B cell (primary cell): ENCODE results near the gene DNHD1. TPM values are rescaled to one million over a fixed set of nuclear protein-coding genes. Genes with fewer than 3 reads are reported as not detected.

Experiments used
- ATAC-seq: fragments of 200-7000 bp; cut with Tn5 transposase; one replicate; pipeline ENCODE4 v1.10.0; 2021; ENCODE audit warnings: low read depth, mild to moderate bottlenecking, moderate number of reproducible peaks, moderate library complexity
- CTCF ChIA-PET: fragments of 350-600 bp; sonication (Branson Sonifier 250); formaldehyde crosslinking; loops from one replicate; lab custom pipeline; 2021; ENCODE audit warnings: antibody characterized with exemption, inconsistent platforms; lab: Charles Lee
- POLR2A ChIA-PET: fragments of 350-600 bp; sonication (Branson Sonifier 250); formaldehyde crosslinking; loops from one replicate; lab custom pipeline; 2021; ENCODE audit warnings: antibody characterized with exemption; lab: Charles Lee
- DNase-seq: peaks from one replicate; pipeline ENCODE4 v3.0.0; 2013
- H2AFZ ChIP-seq: 2 replicates; pipeline ENCODE4 v1.6.1; 2012; ENCODE audit warnings: mild to moderate bottlenecking, low read depth, low read length; ENCODE audit not compliant: insufficient read depth, poor library complexity, severe bottlenecking
- H3K27ac ChIP-seq, 2 donors: 1 replicate in 1 of 2; 2 replicates in 1 of 2; pipeline ENCODE4 v1.5.1; 2012 to 2013; ENCODE audit warnings: low read length in 2 of 2, mild to moderate bottlenecking in 2 of 2, moderate library complexity in 1 of 2
- H3K27me3 ChIP-seq, 4 experiments: fragments of 200-600 bp in 1 of 4; sonication (generic) in 1 of 4; replicated peaks in 1 of 4; 1 replicate in 2 of 4; 2 replicates in 2 of 4; pipeline versions ENCODE4 v1.6.1 to v1.7.0; 2013 to 2016; ENCODE audit warnings: low read length in 3 of 4, mild to moderate bottlenecking in 2 of 4, mixed read lengths in 1 of 4, moderate library complexity in 1 of 4; ENCODE audit not compliant: insufficient read depth in 4 of 4, control insufficient read depth in 3 of 4; ENCODE audit errors: control extremely low read depth in 1 of 4
- H3K36me3 ChIP-seq, 2 experiments: replicated peaks in 1 of 2; 1 replicate in 1 of 2; 2 replicates in 1 of 2; pipeline versions ENCODE4 v1.6.1 to v1.7.1; 2013; ENCODE audit warnings: low read length in 1 of 2; ENCODE audit not compliant: insufficient read depth in 2 of 2, control insufficient read depth in 1 of 2; ENCODE audit errors: control extremely low read depth in 1 of 2, extremely low read depth in 1 of 2
- H3K4me1 ChIP-seq, 2 donors: fragments of 200-600 bp in 1 of 2; sonication (generic) in 1 of 2; 1 replicate in 1 of 2; 2 replicates in 1 of 2; pipeline versions ENCODE4 v1.5.1 to v1.6.1; 2013 to 2017; ENCODE audit warnings: low read length in 2 of 2; ENCODE audit not compliant: control insufficient read depth in 2 of 2, insufficient read depth in 2 of 2
- H3K4me2 ChIP-seq: replicated peaks from 2 replicates; pipeline ENCODE3; 2012; ENCODE audit warnings: mild to moderate bottlenecking, low read depth, low read length; ENCODE audit not compliant: poor library complexity, severe bottlenecking
- H3K4me3 ChIP-seq, 5 experiments: fragments of 200-600 bp in 1 of 5; sonication (generic) in 1 of 5; 1 replicate in 3 of 5; 2 replicates in 2 of 5; pipeline versions ENCODE4 v1.5.1 to v1.7.0; 2011 to 2016; ENCODE audit warnings: low read length in 4 of 5, mild to moderate bottlenecking in 4 of 5, low read depth in 2 of 5, control low read depth in 1 of 5, moderate library complexity in 1 of 5; ENCODE audit not compliant: insufficient read depth in 1 of 5; ENCODE audit errors: control extremely low read depth in 1 of 5, extremely low read depth in 1 of 5
- H3K79me2 ChIP-seq: fragments of 200-600 bp; sonication (generic); one replicate; pipeline ENCODE4 v1.6.0; 2016; ENCODE audit warnings: low read length; ENCODE audit not compliant: control insufficient read depth, insufficient read depth
- H3K9ac ChIP-seq: fragments of 200-600 bp; sonication (generic); 2 replicates; pipeline ENCODE4 v1.6.1; 2017; ENCODE audit warnings: mild to moderate bottlenecking, low read length, moderate library complexity
- H3K9me3 ChIP-seq, 3 donors: one replicate each; pipeline versions ENCODE4 v1.6.1 to v1.7.1; 2013; ENCODE audit warnings: low read length in 2 of 3; ENCODE audit not compliant: control insufficient read depth in 2 of 3, insufficient read depth in 1 of 3; ENCODE audit errors: control extremely low read depth in 1 of 3
- H4K20me1 ChIP-seq: 2 replicates; pipeline ENCODE4 v1.6.0; 2012; ENCODE audit warnings: mild to moderate bottlenecking, low read length; ENCODE audit not compliant: insufficient read depth, control insufficient read depth, poor library complexity, severe bottlenecking
- H3K27ac Mint-ChIP-seq: one replicate; pipeline ENCODE4 v1.8.0; 2021; ENCODE audit warnings: mixed read lengths
- H3K27me3 Mint-ChIP-seq: one replicate; pipeline ENCODE4 v1.8.0; 2021; ENCODE audit warnings: mixed read lengths
- H3K4me1 Mint-ChIP-seq: one replicate; pipeline ENCODE4 v1.8.0; 2021; ENCODE audit warnings: mixed read lengths
- H3K4me3 Mint-ChIP-seq: one replicate; pipeline ENCODE4 v1.8.0; 2021; ENCODE audit warnings: mixed read lengths
- H3K9me3 Mint-ChIP-seq: one replicate; pipeline ENCODE4 v1.8.0; 2022; ENCODE audit warnings: mixed read lengths; ENCODE audit not compliant: insufficient read depth
- EZH2 ChIP-seq: IDR thresholded peaks from 2 replicates; pipeline ENCODE4 v1.6.1; 2012; ENCODE audit warnings: borderline replicate concordance, low read depth, mild to moderate bottlenecking, moderate library complexity, low read length; ENCODE audit not compliant: insufficient read depth, poor library complexity, severe bottlenecking
- WGBS: methylation state at CpG from one replicate; pipeline ENCODE4 v1.1.5; 2013; ENCODE audit warnings: missing lambda C conversion rate; ENCODE audit not compliant: insufficient coverage; 5-methylcytosine and 5-hydroxymethylcytosine counted together
- intact Hi-C: fragments of 100-400 bp; cut with micrococcal nuclease; formaldehyde crosslinking; loops from one replicate; pipeline ENCODE4 v1.10.0; 2022
- polyA plus RNA-seq: library from polyadenylated mRNA; depleted of rRNA; stranded (reverse); fragments of >200 nt; gene quantifications from 2 replicates; pipeline ENCODE4 v1.2.3, GENCODE V29; 2012
- total RNA-seq, 2 donors: library from RNA; stranded (reverse); fragments of 120-200 nt in 1 of 2; gene quantifications; 1 replicate in 1 of 2; 2 replicates in 1 of 2; pipeline versions ENCODE4 v1.2.3 to v1.2.4, GENCODE V29; 2013 to 2022
- TF ChIP-seq, protein P1 (sequence below): fragments of 200-600 bp; IDR thresholded peaks from one replicate; pipeline ENCODE4 v1.8.0; 2022; ENCODE audit warnings: antibody characterized with exemption, mild to moderate bottlenecking

The DNHD1 gene
- total and polyA plus RNA-seq, 2 donors (not counting 1 experiment from before 2014, with no cell fraction given): 53.9 to 58.2 TPM

DNA sequence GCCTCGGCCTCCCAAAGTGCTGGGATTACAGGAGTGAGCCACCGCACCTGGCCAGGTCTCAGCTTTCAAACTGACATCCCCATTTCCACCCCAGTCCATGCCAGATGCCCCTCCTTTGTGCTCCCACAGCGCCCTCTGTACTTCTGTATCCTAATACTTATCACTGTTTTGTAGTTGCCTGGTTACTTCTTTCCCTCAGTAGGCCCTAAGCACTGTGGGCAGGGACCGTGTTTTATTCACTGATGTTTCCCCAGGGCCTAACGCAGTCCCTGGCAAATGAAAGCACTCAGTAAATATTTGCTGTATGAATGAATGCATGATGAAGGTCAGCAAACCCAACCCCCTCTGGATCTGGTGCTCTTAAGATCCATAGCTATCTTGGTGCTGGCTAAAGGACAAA is 21.1 kb upstream of the DNHD1 start:
- no peak overlapping the region for H3K4me2 ChIP-seq
- Mint-ChIP-seq H3K4me1 (peaks cover 36% of the 10 kb centered on the region), H3K27ac (no peak overlapping the region), H3K27me3 (no peaks in the 10 kb centered on the region), H3K9me3 (no peaks in the 10 kb centered on the region), H3K4me3 (no peak overlapping the region)
- H2AFZ ChIP-seq: no peak overlapping the region
- intact Hi-C loops: no loop called here
- no peak for ATAC-seq
- no peak overlapping the region for H3K9ac ChIP-seq
- H3K79me2 ChIP-seq: peaks cover 14% of the 10 kb centered on the region
- ChIA-PET POLR2A (no interaction called here), CTCF (interaction anchor here (1.4 to 1.5 kb wide), 2 partner anchors 9 to 97 kb away, joined by 3 to 6 read pairs; no protein-coding TSS in a partner anchor)
- 100% methylated on average over 2 of the region's 5 CpGs for WGBS
- no peak overlapping the region for H3K4me3 ChIP-seq
- TF ChIP-seq, protein P1, sequence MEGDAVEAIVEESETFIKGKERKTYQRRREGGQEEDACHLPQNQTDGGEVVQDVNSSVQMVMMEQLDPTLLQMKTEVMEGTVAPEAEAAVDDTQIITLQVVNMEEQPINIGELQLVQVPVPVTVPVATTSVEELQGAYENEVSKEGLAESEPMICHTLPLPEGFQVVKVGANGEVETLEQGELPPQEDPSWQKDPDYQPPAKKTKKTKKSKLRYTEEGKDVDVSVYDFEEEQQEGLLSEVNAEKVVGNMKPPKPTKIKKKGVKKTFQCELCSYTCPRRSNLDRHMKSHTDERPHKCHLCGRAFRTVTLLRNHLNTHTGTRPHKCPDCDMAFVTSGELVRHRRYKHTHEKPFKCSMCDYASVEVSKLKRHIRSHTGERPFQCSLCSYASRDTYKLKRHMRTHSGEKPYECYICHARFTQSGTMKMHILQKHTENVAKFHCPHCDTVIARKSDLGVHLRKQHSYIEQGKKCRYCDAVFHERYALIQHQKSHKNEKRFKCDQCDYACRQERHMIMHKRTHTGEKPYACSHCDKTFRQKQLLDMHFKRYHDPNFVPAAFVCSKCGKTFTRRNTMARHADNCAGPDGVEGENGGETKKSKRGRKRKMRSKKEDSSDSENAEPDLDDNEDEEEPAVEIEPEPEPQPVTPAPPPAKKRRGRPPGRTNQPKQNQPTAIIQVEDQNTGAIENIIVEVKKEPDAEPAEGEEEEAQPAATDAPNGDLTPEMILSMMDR: no peak
- no peak for TF ChIP-seq EZH2
- H3K36me3 ChIP-seq: peaks cover 0 to 17% of the 10 kb centered on the region in 2 experiments
- H3K27ac ChIP-seq: peak overlapping the region in 1 of 2 donors; percentile 34
- no peaks in the 10 kb centered on the region for H4K20me1 ChIP-seq
- no peaks in the 10 kb centered on the region for H3K27me3 ChIP-seq
- H3K4me1 ChIP-seq: peaks cover 14 to 26% of the 10 kb centered on the region in 2 donors
- no peaks in the 10 kb centered on the region for H3K9me3 ChIP-seq
- no peak for DNase-seq

DNA sequence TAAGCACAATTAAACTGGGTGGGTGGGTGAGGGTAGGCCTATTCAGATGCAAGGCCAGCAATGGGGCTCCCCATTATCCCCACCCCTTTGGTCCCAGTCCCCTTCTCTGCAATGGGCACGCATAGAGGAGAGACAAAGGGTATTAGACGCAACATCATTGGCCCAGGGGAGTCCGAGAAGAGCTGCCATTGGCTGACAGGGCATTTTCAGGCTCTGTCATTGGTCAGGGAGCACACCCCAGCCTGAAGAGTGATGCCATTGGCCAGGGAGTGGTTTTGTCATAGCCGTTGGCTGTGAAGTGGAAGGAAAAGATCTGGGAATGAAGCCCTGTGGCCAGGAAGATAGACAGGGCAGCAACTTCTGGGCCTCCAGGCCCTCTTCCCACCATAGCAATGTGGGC is 20.5 kb upstream of the DNHD1 start:
- Histone ChIP-seq H3K36me3 (peaks cover 0 to 17% of the 10 kb centered on the region in 2 experiments), H3K9ac (no peak overlapping the region), H3K79me2 (peaks cover 16% of the 10 kb centered on the region), H3K4me3 (no peak overlapping the region), H4K20me1 (no peaks in the 10 kb centered on the region), H3K9me3 (no peaks in the 10 kb centered on the region), H2AFZ (no peak overlapping the region), H3K27ac (no peak overlapping the region), H3K27me3 (no peaks in the 10 kb centered on the region), H3K4me1 (peaks cover 14 to 28% of the 10 kb centered on the region in 2 donors), H3K4me2 (no peak overlapping the region)
- Mint-ChIP-seq H3K4me1 (peaks cover 40% of the 10 kb centered on the region), H3K4me3 (no peak overlapping the region), H3K9me3 (no peaks in the 10 kb centered on the region), H3K27ac (no peak overlapping the region), H3K27me3 (no peaks in the 10 kb centered on the region)
- POLR2A ChIA-PET: no interaction called here
- ATAC-seq (no peak), DNase-seq (no peak)
- intact Hi-C loops: no loop called here
- TF ChIP-seq, protein P1: no peak
- CTCF ChIA-PET: interaction anchor here (0.9 to 1.5 kb wide), 2 partner anchors 9 to 33 kb away, joined by 3 read pairs; no protein-coding TSS in a partner anchor
- WGBS: 100% methylated on average over 4 of the region's 4 CpGs
